ENCODE measurements around the gene FBRSL1.

The FBRSL1 gene

GRCh38 chr12:132494294-132495164, 4.6 kb downstream of the FBRSL1 start:
- no peak overlapping the region for H3K4me3 ChIP-seq (ENCODE audit: low read depth, low read length)
- TF ChIP-seq, protein P1, sequence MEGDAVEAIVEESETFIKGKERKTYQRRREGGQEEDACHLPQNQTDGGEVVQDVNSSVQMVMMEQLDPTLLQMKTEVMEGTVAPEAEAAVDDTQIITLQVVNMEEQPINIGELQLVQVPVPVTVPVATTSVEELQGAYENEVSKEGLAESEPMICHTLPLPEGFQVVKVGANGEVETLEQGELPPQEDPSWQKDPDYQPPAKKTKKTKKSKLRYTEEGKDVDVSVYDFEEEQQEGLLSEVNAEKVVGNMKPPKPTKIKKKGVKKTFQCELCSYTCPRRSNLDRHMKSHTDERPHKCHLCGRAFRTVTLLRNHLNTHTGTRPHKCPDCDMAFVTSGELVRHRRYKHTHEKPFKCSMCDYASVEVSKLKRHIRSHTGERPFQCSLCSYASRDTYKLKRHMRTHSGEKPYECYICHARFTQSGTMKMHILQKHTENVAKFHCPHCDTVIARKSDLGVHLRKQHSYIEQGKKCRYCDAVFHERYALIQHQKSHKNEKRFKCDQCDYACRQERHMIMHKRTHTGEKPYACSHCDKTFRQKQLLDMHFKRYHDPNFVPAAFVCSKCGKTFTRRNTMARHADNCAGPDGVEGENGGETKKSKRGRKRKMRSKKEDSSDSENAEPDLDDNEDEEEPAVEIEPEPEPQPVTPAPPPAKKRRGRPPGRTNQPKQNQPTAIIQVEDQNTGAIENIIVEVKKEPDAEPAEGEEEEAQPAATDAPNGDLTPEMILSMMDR (IDR thresholded peaks at IDR 0.05; ENCODE audit: insufficient read depth, low read length, missing control alignments): no peak
- DNase-seq (ENCODE audit: low read depth, low spot score): no peak
- POLR2A ChIA-PET: no interaction called here
- CTCF ChIA-PET: no interaction called here

- TF ChIP-seq, protein P1 (IDR thresholded peaks at IDR 0.05; ENCODE audit: insufficient read depth, low read length, missing control alignments): no peak
- DNase-seq (ENCODE audit: low read depth, low spot score): no peak
- CTCF ChIA-PET: no interaction called here
- POLR2A ChIA-PET: no interaction called here
- no peak overlapping the region for H3K4me3 ChIP-seq (ENCODE audit: low read depth, low read length)
These were observed 5.2 kb downstream of the FBRSL1 start for GRCh38 chr12:132495165-132495544.

DNA sequence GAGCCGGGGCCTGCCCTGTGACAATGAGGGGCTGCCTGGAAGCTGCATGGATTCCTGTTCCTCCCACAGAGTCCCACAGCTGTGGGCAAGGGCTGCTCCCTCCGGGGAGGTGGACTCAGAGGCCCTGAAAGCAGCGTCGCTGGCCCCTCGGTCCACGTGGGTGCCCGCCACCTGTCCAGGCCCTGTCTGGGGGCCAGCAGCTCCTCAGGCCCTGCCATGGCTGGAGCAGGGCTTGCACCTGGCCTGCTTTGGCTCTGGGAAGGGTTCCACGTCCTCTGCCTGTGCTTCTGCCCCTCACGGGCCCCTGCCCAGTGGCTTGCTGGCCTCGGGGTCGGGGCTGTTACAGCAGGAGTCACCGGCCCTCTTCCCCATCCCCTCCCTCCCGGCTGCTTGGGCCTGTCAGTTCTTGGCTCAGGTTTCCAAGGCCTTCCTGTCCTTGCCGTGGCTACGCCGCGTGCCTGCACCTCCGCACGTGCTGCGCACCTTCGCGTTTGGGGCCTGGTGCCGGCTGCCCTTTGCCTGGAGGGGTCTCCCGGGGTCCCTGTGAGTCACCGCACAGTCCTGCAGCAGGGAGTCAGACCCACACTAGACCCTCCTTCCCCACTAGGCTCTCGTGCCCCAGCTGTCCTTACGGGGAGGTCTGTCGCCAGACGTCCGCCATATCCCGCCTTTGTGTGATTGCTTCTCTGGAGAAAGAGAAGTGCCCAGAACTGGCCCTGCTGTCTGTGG, 5.8 kb downstream of the FBRSL1 start:
- no peak overlapping the region for H3K4me3 ChIP-seq (ENCODE audit: low read depth, low read length)
- ChIA-PET POLR2A (no interaction called here), CTCF (no interaction called here)
- TF ChIP-seq, protein P1 (IDR thresholded peaks at IDR 0.05; ENCODE audit: insufficient read depth, low read length, missing control alignments): no peak
- no peak for DNase-seq (ENCODE audit: low read depth, low spot score)

GRCh38 chr12:132496358-132496669, 6.4 kb downstream of the FBRSL1 start:
- no peak for DNase-seq (ENCODE audit: low read depth, low spot score)
- H3K4me3 ChIP-seq (ENCODE audit: low read depth, low read length): no peak overlapping the region
- ChIA-PET POLR2A (no interaction called here), CTCF (no interaction called here)
- TF ChIP-seq, protein P1 (IDR thresholded peaks at IDR 0.05; ENCODE audit: insufficient read depth, low read length, missing control alignments): no peak

DNA sequence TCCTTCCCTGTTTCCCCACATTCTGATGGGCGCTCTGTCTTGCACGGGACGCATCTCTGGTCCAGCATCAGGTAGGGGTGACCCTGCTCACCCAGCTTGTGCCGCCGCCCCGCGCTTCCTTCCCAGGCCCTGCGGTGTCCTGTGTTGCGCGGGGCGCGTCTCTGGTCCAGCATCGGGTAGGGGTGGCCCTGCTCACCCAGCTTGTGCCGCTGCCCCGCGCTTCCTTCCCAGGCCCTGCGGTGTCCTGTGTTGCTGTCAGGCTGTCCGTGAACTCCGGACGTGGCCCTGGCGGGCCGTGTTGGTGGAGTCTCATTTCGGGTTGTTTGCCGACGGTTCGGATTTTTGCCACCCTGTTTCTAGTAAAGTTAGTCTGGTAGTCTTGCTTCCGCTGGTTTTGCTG, 6.8 kb downstream of the FBRSL1 start:
- DNase-seq (ENCODE audit: low read depth, low spot score): no peak
- ChIA-PET POLR2A (no interaction called here), CTCF (no interaction called here)
- H3K4me3 ChIP-seq (ENCODE audit: low read depth, low read length): no peak overlapping the region
- TF ChIP-seq, protein P1 (IDR thresholded peaks at IDR 0.05; ENCODE audit: insufficient read depth, low read length, missing control alignments): no peak

Measured in AG04449 (cell line).